HG03064 (cell line): ENCODE data around the gene HOXA6.

Source experiments
- ATAC-seq: cut with Tn5 transposase; IDR thresholded peaks from one replicate; pipeline ENCODE4 v1.9.1; 2021; ENCODE audit warnings: low read depth; ENCODE audit not compliant: unreplicated experiment

HOXA6 gene

GRCh38 chr7:27126596-27127327 is 20.8 kb downstream of the HOXA6 start:
- no peak for ATAC-seq

GRCh38 chr7:27125986-27126394 is 21.6 kb downstream of the HOXA6 start:
- no peak for ATAC-seq

- no peak for ATAC-seq
Measured at GRCh38 chr7:27124902-27125689, 22.5 kb downstream of the HOXA6 start.

DNA sequence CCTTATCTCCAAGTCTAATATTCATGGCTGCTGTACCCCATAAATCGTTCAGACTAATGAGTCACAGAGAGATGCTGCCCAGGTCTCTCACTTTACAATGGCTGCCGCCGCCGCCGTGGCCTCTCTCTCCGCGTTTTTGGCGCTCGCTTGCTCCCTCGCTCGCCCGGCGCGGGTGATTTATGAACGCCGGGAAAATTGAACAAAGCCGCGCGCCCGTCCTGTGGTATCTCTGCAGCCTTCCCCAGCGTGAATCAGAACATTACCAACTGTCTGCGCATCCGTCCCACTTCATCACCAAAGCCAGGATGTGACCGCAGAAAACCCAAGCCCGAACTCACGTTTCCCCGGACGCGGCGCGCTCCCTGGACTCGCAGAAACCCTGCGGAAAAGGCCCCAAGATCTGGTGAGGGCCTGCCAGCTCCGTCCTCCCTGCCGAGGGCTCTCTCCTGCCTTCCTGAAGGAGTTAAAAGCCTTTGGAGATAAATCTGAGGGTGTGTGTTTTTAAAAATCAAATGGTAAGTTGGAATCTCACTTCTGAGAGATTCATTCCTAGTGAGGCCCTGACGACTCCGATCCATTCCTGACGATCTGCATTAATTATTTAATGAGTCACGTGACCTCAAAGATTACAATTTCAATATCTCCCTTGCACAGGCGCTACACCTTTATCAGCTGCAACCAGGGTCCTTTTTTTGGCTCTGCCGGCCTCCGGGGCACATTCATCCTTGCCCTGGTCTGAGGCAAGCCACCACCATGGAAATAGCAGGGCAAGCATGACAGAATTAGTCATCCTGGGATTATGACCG is 23.3 kb downstream of the HOXA6 start:
- no peak for ATAC-seq

GRCh38 chr7:27123477-27124053 is 24.0 kb downstream of the HOXA6 start:
- no peak for ATAC-seq

GRCh38 chr7:27123007-27123476 is 24.5 kb downstream of the HOXA6 start:
- ATAC-seq = no peak

DNA sequence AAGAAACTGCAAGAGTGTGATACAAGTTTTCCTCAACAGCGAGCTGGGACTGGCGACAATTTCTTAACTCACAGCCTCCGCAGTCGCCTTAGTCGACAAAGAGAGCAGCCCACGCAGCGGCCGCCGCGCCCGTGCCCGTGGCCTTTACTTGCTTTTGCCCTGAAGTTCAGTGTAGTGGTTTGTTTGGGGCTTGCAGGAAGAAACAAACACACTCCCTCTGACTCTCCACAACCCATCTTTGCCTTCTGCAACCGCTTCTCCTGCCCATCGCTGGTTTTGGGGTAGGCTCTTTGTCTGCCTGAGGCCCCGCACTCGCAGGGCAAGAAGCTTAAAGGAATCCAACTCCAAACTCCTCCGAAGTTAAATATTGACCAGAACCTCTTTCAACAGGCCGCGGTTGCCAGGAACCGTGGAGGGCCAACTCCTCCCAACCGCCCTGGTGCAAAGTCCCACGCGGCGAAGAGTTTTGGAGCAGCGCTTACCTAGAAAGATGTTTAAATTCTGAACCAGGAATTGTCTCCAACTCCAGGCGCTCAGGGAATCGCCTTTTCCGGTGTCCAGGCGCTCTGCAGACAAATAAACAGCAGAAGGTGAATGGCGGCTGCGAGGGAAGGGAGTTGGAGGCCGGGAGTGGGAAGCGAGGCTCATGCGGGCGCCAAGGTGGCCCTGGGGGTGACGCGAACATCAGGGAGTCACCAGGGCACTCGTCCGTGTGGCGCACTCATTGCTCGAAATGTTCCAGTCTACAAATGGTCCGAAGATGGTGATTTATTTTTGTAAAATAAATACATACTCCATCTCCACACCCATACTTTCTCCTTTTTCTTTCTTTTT is 25.3 kb downstream of the HOXA6 start:
- no peak for ATAC-seq

- ATAC-seq = no peak
Measured at GRCh38 chr7:27121684-27122076, 25.9 kb downstream of the HOXA6 start.

DNA sequence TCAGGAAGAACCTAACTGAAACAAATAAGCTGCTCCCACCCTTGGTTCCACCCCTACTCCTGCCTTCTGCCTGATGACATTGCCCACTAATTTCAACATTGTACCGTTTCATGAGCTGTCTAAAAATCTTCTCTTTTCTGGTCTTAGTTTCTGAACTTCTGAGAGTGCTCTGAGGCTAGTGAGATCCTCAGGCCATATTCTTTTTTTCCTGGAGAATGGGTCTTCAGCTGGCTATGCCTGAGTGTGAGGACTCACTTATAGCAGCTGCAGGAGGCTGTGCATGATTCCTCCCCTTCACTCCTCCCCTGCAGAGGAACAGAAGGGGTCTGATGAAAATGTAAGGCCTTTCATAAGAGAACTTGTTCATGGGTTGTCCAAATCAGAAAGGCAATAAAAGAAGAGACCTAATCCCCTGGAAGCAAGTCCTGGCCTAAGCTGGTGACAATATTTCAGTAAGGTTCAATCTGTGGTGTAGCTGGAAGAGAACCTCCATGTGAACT is 28.1 kb downstream of the HOXA6 start:
- no peak for ATAC-seq

DNA sequence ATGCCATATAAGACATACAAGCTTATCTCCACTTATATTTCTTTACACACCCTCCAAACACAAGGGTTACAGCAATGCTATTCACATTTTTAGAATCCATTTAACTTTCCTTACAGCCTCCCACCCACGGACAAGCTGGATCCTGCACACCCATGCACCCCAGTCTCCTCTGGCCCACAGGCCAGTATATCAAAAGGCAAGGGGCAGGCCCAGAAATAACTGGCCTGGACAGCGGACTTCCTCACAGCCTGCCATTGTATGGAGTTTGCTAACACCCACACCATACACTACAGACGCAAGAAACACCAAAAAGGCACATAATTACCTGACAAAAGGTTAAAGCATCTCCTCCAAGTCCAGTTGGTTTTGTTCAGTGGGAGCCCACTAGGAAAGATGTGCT is 29.0 kb downstream of the HOXA6 start:
- ATAC-seq = no peak

- no peak for ATAC-seq
Measured at GRCh38 chr7:27117887-27118491, 29.6 kb downstream of the HOXA6 start.

DNA sequence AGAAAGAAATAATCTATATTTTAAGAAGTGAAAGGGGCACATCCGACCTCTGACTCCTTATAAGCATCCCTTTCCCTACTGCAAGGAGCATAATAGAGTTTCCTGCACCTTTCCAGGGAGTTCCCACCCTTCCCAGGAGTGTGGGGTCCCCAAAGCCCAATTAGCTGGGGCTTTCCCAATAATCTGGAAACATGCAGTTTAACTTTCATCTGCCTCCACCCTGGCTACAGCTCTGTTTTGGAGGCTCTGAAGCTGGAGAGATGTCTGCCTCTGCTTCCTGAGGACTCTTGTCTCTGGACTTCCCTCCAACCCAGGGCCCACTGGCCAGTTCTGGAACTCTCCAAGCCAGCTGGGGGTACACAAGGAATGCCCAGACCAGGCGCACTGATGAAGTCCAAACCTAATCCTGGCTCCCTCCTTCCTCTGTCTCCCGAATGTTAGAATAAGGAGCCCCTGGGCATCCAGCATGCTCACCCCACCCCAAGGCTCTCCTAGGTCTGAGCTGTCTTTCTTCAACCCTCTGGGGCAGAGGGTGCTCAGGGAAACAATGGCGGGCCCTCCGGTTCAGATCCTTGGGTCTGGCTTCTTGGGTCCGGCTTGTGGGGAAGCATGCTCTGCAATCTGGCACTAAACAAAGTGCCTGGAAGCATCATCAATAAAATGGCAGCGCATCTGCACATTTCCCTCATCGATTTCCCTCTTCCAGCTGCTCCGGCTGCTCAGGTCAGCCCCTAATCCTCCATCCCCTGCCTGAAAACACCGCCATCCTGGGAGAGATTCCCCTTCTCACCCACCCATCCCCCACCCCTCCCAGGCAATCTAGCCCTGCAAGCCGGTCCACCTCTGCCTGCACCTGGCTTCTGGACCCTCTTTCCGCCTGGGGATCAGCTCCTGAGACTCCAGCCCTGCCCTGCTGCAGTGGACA is 30.4 kb downstream of the HOXA6 start:
- no peak for ATAC-seq

DNA sequence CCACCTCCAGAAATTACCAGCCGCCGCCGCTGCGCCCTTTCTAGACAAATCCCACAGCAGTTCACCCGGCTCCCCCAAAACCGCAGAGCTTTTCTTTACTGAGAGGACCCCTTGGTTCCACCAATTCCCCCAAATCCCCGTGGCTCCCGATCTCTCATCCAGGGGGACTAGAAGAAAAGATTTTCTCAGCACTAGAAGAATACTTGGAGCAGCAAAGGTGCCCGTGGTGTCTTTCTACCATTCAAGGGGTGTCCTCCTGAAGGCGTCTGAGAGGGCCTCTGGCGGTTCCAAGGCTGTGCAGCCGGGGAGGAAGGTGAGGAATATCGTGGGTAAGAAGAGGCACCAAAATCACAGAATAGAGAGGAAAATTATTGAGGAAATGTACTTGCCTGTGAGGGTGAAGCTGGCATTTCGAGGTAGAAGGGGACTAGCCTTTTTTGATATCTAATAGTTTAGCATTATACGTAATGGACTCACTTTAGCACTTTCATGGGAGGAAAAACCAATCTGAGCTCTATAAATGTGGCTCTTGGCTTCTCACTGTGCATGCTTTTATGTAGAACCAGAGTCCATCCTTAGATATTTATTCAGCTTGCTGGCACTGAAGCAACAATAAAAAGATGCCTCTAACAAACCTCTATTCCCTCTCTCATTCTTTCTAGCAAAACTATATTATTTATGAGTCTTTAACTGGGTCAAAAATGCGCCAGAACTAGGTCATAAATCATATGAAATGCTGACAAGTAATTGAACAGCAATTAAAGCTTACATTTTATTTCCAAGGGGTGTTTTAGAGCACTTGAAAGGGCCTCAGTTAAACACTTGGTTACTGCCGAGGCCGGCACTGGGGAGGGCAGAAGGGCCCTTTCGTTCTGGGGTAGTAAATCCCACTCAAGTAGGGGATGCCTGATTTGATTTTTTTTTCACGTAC is 31.3 kb downstream of the HOXA6 start:
- ATAC-seq = no peak

DNA sequence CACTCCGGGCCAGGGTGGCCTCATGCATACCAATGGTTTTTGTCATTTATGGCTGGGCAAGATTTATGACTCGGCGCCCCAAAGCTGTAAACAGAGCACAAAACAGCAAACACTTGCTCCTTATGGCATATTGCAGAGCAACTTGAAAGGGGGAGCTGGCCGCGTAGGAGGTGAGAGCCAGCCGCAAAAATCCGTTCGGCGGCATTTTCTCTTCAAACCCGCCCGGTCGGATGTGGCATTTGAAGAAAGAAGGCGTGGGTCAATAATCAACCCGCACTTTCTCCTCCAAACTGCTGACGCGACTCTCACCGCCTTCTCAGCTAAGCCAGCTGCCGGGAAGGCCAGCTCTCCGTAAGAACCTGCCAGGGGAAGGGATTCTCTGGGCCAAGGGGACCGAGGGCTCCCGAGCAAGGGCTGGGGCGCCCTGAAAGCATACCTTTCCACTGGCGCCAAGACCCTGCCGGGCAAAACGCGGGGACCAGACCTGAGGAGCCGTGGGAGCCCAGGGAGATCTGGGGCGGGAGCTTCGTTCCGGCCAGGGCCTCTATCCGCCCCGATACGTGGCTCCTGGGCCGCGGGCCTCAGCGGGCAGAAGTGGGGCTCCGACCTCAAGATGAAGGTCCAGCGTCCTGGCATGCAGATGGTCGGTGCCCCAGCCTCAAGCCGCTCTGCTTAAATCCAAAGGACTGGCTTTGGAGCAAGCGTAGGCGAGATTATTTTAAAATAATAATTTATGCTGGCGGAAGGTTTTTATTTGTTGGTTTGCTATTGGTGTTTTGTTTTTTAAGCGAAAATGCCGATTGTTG is 32.1 kb downstream of the HOXA6 start:
- no peak for ATAC-seq

DNA sequence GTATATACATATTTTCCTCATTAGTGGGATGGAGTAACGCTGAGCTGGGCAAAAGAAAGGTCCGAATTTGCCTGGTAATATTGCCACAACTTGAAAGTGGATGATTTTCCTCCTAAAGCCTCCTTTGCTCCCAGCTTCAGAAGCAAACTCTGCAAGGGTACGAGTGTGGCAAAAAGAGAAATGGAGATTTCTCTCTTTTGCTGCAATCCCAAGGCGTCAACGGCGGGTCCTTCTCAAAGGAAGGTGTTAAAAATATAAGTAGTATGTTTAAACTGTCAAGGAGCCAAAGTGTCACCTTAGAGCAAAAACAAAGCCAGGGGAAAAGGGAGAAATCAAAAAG is 32.7 kb downstream of the HOXA6 start:
- no peak for ATAC-seq

DNA sequence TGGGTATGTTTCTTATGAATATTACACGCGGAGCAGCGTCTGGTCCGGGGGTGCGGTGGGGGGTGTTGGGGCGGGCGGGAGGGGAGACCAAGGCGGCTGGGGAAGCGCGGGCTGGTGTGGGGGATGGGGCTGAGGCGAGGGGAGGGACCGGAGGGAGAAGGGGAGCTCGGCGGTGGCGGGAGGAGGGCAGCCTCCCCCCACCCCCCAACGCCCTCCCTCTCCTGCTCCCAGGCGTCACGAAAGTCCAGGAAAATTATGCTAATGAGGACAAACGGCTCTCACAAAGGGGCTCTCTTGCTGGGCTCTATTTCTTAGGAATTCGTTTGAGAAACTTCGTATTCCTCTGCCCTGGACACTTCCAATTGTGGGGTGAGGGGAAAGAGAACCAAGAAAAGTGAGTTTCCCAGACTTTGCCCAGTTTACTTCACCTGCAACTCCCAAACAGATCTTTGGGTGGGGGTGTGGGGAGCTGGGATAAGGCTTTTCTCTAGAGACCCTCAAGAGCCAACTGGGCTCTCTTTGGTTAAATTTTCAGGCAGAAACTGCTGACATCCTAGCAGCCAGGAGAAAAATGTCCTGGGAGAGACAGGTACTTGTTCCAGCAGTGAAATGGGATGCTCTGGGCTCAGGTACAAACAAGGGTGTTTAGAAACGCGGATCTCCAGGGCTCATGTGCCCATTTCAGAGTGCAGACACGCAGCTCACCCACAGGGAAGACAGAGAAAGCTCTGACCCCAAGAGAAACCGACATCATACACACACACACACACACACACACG is 33.4 kb downstream of the HOXA6 start:
- no peak for ATAC-seq
